B cell (primary cell): ENCODE measurements around the gene CFAP74.

Source experiments
- CTCF ChIP-seq: fragments of 200-600 bp; IDR thresholded peaks from one replicate; pipeline ENCODE4 v1.8.0; 2022; ENCODE audit warnings: antibody characterized with exemption, mild to moderate bottlenecking
- EZH2 ChIP-seq: IDR thresholded peaks from 2 replicates; pipeline ENCODE4 v1.6.1; 2012; ENCODE audit warnings: borderline replicate concordance, low read depth, mild to moderate bottlenecking, moderate library complexity, low read length; ENCODE audit not compliant: insufficient read depth, poor library complexity, severe bottlenecking

GRCh38 chr1:1919304-1920056, 84.1 kb downstream of the CFAP74 start:
- no peak for TF ChIP-seq CTCF
- TF ChIP-seq EZH2 = no peak
